Memory B cell (primary cell): ENCODE data around the gene LAMA2.

Experiments
- ATAC-seq: fragments of 150-1000 bp; cut with Tn5 transposase; 2 replicates; pipeline ENCODE4 v1.10.0; 2021; ENCODE audit warnings: low read depth, mild to moderate bottlenecking, moderate library complexity
- DNase-seq, 2 donors: peaks; one replicate each; pipeline ENCODE4 v3.0.0; 2022; ENCODE audit warnings: low spot score in 2 of 2
- H3K27ac Mint-ChIP-seq: one replicate; pipeline ENCODE4 v1.8.0; 2022; ENCODE audit warnings: mild to moderate bottlenecking, moderate library complexity, mixed read lengths
- H3K27me3 Mint-ChIP-seq: one replicate; pipeline ENCODE4 v1.8.0; 2022; ENCODE audit warnings: mixed read lengths
- H3K36me3 Mint-ChIP-seq: one replicate; pipeline ENCODE4 v1.8.0; 2022; ENCODE audit warnings: mild to moderate bottlenecking, mixed read lengths
- H3K4me1 Mint-ChIP-seq: one replicate; pipeline ENCODE4 v1.8.0; 2022; ENCODE audit warnings: mixed read lengths
- H3K4me3 Mint-ChIP-seq: one replicate; pipeline ENCODE4 v1.8.0; 2022; ENCODE audit warnings: mild to moderate bottlenecking, moderate library complexity, mixed read lengths
- H3K9me3 Mint-ChIP-seq: one replicate; pipeline ENCODE4 v1.8.0; 2022; ENCODE audit warnings: mixed read lengths

LAMA2 gene

GRCh38 chr6:129469070-129469662 lies 586.2 kb downstream of the LAMA2 start:
- Mint-ChIP-seq H3K4me3 (no peak overlapping the region), H3K9me3 (no peaks in the 10 kb centered on the region), H3K4me1 (no peaks in the 10 kb centered on the region), H3K27me3 (peaks cover 3% of the 10 kb centered on the region), H3K27ac (no peak overlapping the region), H3K36me3 (no peaks in the 10 kb centered on the region)
- DNase-seq (no peak), ATAC-seq (no peak)

DNA sequence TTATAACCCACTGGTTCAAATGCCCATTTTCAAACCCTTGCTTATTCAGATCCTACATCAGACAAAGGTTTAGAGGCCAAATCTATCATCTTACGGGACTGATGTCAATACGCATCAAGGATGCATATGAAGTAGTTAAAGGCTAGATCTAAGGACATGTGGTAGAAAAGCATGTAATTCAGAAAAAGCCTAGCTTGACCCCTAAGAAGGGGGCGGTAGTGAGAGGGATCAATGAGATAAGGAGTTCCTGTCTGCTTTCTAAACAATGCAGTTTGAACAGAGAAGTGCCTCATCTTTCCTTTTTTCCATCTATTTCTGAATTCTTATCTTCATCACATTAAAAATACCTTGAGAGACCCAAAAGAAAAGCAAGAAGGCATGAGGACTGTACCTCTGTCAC lies 589.3 kb downstream of the LAMA2 start:
- H3K9me3 Mint-ChIP-seq = no peaks in the 10 kb centered on the region
- H3K4me1 Mint-ChIP-seq = no peaks in the 10 kb centered on the region
- DNase-seq (no peak), ATAC-seq (no peak)
- H3K36me3 Mint-ChIP-seq = no peaks in the 10 kb centered on the region
- H3K4me3 Mint-ChIP-seq = no peak overlapping the region
- no peak overlapping the region for H3K27ac Mint-ChIP-seq
- peaks cover 2% of the 10 kb centered on the region for H3K27me3 Mint-ChIP-seq

- Mint-ChIP-seq H3K36me3 (no peaks in the 10 kb centered on the region), H3K27ac (no peak overlapping the region), H3K27me3 (peaks cover 2% of the 10 kb centered on the region), H3K9me3 (no peaks in the 10 kb centered on the region), H3K4me3 (no peak overlapping the region), H3K4me1 (no peaks in the 10 kb centered on the region)
- DNase-seq = no peak
- ATAC-seq = no peak
Observed at GRCh38 chr6:129473546-129473945, 590.6 kb downstream of the LAMA2 start.

DNA sequence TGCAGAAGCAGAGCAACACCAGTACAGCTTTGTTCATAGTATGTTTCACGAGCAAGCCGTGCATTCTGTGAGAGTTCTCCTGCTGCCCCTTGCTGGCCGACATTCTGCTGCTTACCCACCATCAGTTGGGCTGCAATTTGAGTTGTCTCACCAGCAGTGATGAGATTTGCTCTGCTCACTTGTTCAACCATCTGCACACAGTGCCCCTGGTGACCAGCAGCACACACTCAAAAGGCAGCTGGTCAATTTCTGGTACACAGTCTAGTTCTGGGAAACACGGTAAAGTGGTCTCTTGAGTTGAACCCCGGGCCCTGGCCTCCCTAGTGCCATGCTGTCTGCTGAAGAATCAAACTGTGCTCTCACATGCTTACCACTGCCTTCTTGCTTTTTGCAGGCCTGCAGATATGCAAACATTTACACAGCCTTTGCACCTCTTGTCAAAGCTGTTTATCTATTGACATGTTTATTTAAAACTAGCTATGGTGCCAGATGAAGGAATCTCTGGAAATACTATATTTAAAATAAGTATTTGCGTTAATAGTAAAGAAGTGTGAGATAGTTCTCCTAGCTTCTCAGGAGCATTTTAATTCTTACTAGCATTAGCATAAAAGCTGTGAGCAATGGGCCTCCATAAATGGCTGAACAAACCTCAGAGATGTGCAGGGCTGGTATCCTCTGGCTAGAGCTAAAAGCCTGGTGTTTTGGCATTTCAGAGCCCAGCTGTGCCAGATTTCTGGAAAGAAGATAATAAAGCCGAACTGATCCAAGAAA lies 592.7 kb downstream of the LAMA2 start:
- Mint-ChIP-seq H3K4me1 (no peaks in the 10 kb centered on the region), H3K27ac (no peak overlapping the region), H3K9me3 (no peaks in the 10 kb centered on the region), H3K36me3 (no peaks in the 10 kb centered on the region), H3K4me3 (no peak overlapping the region), H3K27me3 (no peaks in the 10 kb centered on the region)
- ATAC-seq (no peak), DNase-seq (no peak)

DNA sequence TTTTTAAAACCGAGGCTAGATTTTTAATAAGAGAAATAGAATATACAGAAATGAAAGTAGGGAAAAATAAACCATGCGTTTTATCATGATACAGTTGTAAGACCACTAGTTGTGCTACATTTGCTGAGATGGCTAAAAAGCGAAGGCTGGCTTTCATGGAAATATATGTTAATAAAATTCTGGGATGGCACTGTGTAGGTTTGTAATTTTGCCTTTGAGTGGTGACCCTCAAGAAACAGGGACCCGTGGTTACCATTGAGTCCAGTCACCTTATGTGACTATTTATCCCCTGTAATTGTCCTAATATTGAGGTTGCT lies 593.3 kb downstream of the LAMA2 start:
- Mint-ChIP-seq H3K9me3 (no peaks in the 10 kb centered on the region), H3K27ac (no peak overlapping the region), H3K4me3 (no peak overlapping the region), H3K27me3 (no peaks in the 10 kb centered on the region), H3K4me1 (no peaks in the 10 kb centered on the region), H3K36me3 (no peaks in the 10 kb centered on the region)
- ATAC-seq = no peak
- no peak for DNase-seq

DNA sequence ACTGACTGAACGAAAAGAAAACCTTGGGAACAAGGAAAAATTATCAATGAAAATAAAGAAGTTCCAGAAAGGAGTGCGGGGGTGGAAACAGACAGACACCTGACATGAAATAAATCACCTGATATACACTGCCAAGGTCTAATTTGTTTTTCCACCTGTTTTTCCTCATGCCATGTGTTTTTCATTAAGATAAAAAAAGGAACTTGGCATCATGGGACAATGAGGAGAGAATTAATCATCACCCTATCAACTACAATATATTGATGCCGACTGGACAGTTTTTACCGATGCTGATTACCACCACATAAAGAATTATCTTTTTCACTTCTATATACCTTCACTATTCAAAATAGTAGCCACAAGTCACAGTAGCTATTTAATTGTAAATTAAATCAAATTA lies 593.9 kb downstream of the LAMA2 start:
- Mint-ChIP-seq H3K36me3 (no peaks in the 10 kb centered on the region), H3K27me3 (no peaks in the 10 kb centered on the region), H3K4me3 (no peak overlapping the region), H3K4me1 (no peaks in the 10 kb centered on the region), H3K27ac (no peak overlapping the region), H3K9me3 (no peaks in the 10 kb centered on the region)
- ATAC-seq (no peak), DNase-seq (no peak)

DNA sequence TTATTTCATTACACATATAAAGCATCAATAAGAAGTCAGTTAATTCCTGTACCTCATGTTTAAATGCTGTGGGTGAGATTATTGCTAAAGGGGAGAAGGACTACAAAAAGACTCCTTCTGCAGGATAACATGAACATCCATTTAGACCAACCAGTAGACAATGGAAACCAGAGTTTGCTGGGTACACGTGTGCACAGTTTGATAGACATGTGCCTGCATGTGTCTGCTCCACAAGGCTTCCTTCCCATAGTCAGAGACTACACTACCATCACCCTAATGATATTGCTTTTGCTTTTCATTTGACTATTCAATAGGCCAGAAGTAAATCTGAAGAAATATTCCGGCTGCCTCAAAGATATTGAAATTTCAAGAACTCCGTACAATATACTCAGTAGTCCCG lies 595.4 kb downstream of the LAMA2 start:
- no peak overlapping the region for H3K27ac Mint-ChIP-seq
- ATAC-seq (no peak), DNase-seq (no peak)
- no peaks in the 10 kb centered on the region for H3K4me1 Mint-ChIP-seq
- no peaks in the 10 kb centered on the region for H3K9me3 Mint-ChIP-seq
- H3K27me3 Mint-ChIP-seq = no peaks in the 10 kb centered on the region
- no peak overlapping the region for H3K4me3 Mint-ChIP-seq
- H3K36me3 Mint-ChIP-seq = no peaks in the 10 kb centered on the region

DNA sequence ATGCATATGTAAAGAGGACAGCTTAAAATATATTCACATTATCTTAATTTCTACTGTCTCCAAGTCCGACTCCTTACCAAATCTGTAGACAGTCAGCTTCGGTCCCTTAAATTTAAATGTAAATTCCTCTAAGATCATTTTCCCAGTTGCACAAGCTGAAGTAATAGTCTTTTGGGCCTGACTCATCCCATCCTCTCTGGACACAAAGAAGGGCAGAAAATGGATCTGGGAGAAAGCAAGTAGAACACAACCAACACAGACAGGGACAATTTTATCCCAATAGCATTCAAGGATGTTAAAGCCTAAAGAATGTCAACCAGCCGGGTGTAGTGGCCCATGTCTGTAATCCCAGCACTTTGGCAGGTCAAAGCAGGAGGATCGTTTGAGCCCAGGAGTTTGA lies 598.8 kb downstream of the LAMA2 start:
- DNase-seq = no peak
- H3K27ac Mint-ChIP-seq = no peak overlapping the region
- no peak overlapping the region for H3K4me3 Mint-ChIP-seq
- no peak for ATAC-seq
- H3K9me3 Mint-ChIP-seq = no peaks in the 10 kb centered on the region
- no peaks in the 10 kb centered on the region for H3K27me3 Mint-ChIP-seq
- H3K4me1 Mint-ChIP-seq = no peaks in the 10 kb centered on the region
- no peaks in the 10 kb centered on the region for H3K36me3 Mint-ChIP-seq

DNA sequence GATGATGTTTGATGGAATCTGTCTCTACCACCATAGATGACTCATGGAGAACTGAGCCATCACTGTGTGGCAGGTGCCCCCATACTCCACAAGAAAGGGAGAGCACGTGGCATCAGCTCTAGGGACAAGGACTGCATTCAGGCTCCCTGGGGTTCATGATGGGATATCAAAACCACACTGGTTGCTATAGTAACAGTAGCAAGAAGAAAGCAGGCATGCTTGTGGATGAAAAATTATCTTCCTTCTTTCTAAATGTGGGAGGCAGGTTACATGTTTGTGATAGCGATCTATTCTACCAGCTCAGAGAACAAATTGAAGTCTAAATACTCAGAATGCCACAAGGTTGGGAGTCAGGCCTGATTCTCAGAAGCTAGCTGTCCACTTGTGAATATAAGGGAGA lies 602.8 kb downstream of the LAMA2 start:
- ATAC-seq (no peak), DNase-seq (no peak)
- Mint-ChIP-seq H3K4me3 (no peak overlapping the region), H3K4me1 (peaks cover 6% of the 10 kb centered on the region), H3K9me3 (no peaks in the 10 kb centered on the region), H3K27ac (no peak overlapping the region), H3K27me3 (no peaks in the 10 kb centered on the region), H3K36me3 (no peaks in the 10 kb centered on the region)

GRCh38 chr6:129486327-129486726 lies 603.4 kb downstream of the LAMA2 start:
- Mint-ChIP-seq H3K27ac (no peak overlapping the region), H3K9me3 (no peaks in the 10 kb centered on the region), H3K27me3 (no peaks in the 10 kb centered on the region), H3K4me1 (peaks cover 11% of the 10 kb centered on the region), H3K4me3 (no peak overlapping the region), H3K36me3 (no peaks in the 10 kb centered on the region)
- DNase-seq (no peak), ATAC-seq (no peak)

- DNase-seq (no peak), ATAC-seq (no peak)
- H3K9me3 Mint-ChIP-seq = no peaks in the 10 kb centered on the region
- peaks cover 11% of the 10 kb centered on the region for H3K4me1 Mint-ChIP-seq
- no peak overlapping the region for H3K4me3 Mint-ChIP-seq
- no peak overlapping the region for H3K27ac Mint-ChIP-seq
- H3K27me3 Mint-ChIP-seq = no peaks in the 10 kb centered on the region
- no peaks in the 10 kb centered on the region for H3K36me3 Mint-ChIP-seq
Observed at GRCh38 chr6:129488313-129488712, 605.4 kb downstream of the LAMA2 start.

GRCh38 chr6:129489215-129489765 lies 606.4 kb downstream of the LAMA2 start:
- H3K27me3 Mint-ChIP-seq = no peaks in the 10 kb centered on the region
- no peak overlapping the region for H3K4me3 Mint-ChIP-seq
- H3K9me3 Mint-ChIP-seq = no peaks in the 10 kb centered on the region
- DNase-seq (no peak), ATAC-seq (no peak)
- peak overlapping the region; percentile 98 for H3K27ac Mint-ChIP-seq
- H3K36me3 Mint-ChIP-seq = no peaks in the 10 kb centered on the region
- peaks cover 11% of the 10 kb centered on the region for H3K4me1 Mint-ChIP-seq

GRCh38 chr6:129490521-129491255 lies 607.8 kb downstream of the LAMA2 start:
- Mint-ChIP-seq H3K36me3 (no peaks in the 10 kb centered on the region), H3K27ac (peak overlapping the region; percentile 98), H3K4me3 (peak overlapping the region; percentile 85), H3K9me3 (no peaks in the 10 kb centered on the region), H3K4me1 (peaks cover 11% of the 10 kb centered on the region), H3K27me3 (no peaks in the 10 kb centered on the region)
- ATAC-seq (peak; percentile 99), DNase-seq (peak; percentile 20 to 57)

- no peak for ATAC-seq
- Mint-ChIP-seq H3K27ac (peak overlapping the region; percentile 98), H3K9me3 (no peaks in the 10 kb centered on the region), H3K4me1 (peaks cover 11% of the 10 kb centered on the region), H3K4me3 (no peak overlapping the region), H3K36me3 (no peaks in the 10 kb centered on the region), H3K27me3 (no peaks in the 10 kb centered on the region)
- no peak for DNase-seq
Observed at GRCh38 chr6:129491436-129491835, 608.5 kb downstream of the LAMA2 start.
